Central memory CD4-positive, alpha-beta T cell (primary cell): ENCODE measurements around the gene ZNF343.

Experiments
- DNase-seq: peaks from one replicate; pipeline ENCODE4 v3.0.0; 2022

Gene ZNF343

GRCh38 chr20:2470423-2471193 lies 38.1 kb downstream of the ZNF343 start, which contains the start of gene SNRPB:
TSS of gene SNRPB (minus strand) at chr20:2470789. CDS start at chr20:2470690, 99 bp downstream.
- peak; percentile 95 for DNase-seq

GRCh38 chr20:2469991-2470422 lies 38.7 kb downstream of the ZNF343 start:
- peak; percentile 59 for DNase-seq

- no peak for DNase-seq
Measured at GRCh38 chr20:2468581-2469407, 39.9 kb downstream of the ZNF343 start.

- no peak for DNase-seq
Measured at GRCh38 chr20:2467412-2467811, 41.3 kb downstream of the ZNF343 start.

GRCh38 chr20:2465100-2465499 lies 43.6 kb downstream of the ZNF343 start:
- no peak for DNase-seq

GRCh38 chr20:2463616-2464365 lies 44.9 kb downstream of the ZNF343 start:
- DNase-seq, result no peak

GRCh38 chr20:2462484-2462883 lies 46.2 kb downstream of the ZNF343 start:
- DNase-seq, result no peak

GRCh38 chr20:2460752-2461424 lies 47.8 kb downstream of the ZNF343 start:
- no peak for DNase-seq

GRCh38 chr20:2459981-2460751 lies 48.5 kb downstream of the ZNF343 start:
- no peak for DNase-seq

GRCh38 chr20:2458919-2459499 lies 49.7 kb downstream of the ZNF343 start:
- DNase-seq, result no peak

- no peak for DNase-seq
Measured at GRCh38 chr20:2455771-2456497, 52.8 kb downstream of the ZNF343 start.

GRCh38 chr20:2453792-2454191 lies 54.9 kb downstream of the ZNF343 start:
- no peak for DNase-seq

GRCh38 chr20:2451939-2452732 lies 56.6 kb downstream of the ZNF343 start:
- DNase-seq, result peak; percentile 33

GRCh38 chr20:2451422-2451821 lies 57.3 kb downstream of the ZNF343 start:
- no peak for DNase-seq

GRCh38 chr20:2449386-2449785 lies 59.3 kb downstream of the ZNF343 start:
- DNase-seq, result no peak

- no peak for DNase-seq
Measured at GRCh38 chr20:2446845-2447244, 61.9 kb downstream of the ZNF343 start.
